Left cardiac atrium (tissue), 4 donors: ENCODE measurements around the gene CENPA. TPM values are rescaled to one million over a fixed set of nuclear protein-coding genes. Genes with fewer than 3 reads are reported as not detected.
"Not testable (repeated sequence)": the region's sequence is repeated elsewhere in the genome, so short reads cannot be mapped to it uniquely, and the experiment has no call there.

ENCODE experiments used
- ATAC-seq, 2 donors: fragments of 200-7000 bp; cut with Tn5 transposase; one replicate each; pipeline ENCODE4 v1.9.1; 2020; ENCODE audit warnings: mild to moderate bottlenecking in 2 of 2, moderate library complexity in 2 of 2
- DNase-seq: peaks from one replicate; pipeline ENCODE4 v3.0.0-alpha.2; 2020
- intact Hi-C, 2 donors: fragments of 100-400 bp; cut with DNase I; formaldehyde crosslinking; loops; one replicate each; pipeline versions ENCODE4 v1.14.1 to v1.15.1; 2022 to 2023
- total RNA-seq, 2 donors: library from RNA; stranded (reverse); fragmentation: NEBNext Ultra II Directional; extraction: Animal tissue kit (Norgen Biotek cat#: 25700); gene quantifications; one replicate each; pipeline ENCODE4 v1.2.1, GENCODE V29; 2021
- donor health status: DM: no; HTN: yes; CAD: no.
- donor health status: DM: no; HTN: yes; CAD: no; lungs with severe emphysema.
- donor health status: DM: yes; HTN: yes; CAD: no.
- donor health status: Dilated cardiomyopathy.

CENPA gene
- total RNA-seq, 2 donors from 2014 or later = 0.38 TPM; not detected in 1

- ATAC-seq (no peak), DNase-seq (no peak)
- intact Hi-C loops = no loop called here
Observed at GRCh38 chr2:26780203-26780760, 5.6 kb upstream of the CENPA start.

GRCh38 chr2:26782876-26783704, 2.8 kb upstream of the CENPA start:
- no peak for DNase-seq
- intact Hi-C loops = no loop called here

GRCh38 chr2:26784570-26785234, 1.2 kb upstream of the CENPA start:
- no peak for DNase-seq
- ATAC-seq = no peak
- intact Hi-C loops = no loop called here

More at GRCh38 chr2:26782876-26783704, 2.8 kb upstream of the CENPA start:
- ATAC-seq = no peak

GRCh38 chr2:26786207-26787028, 562 bp downstream of the CENPA start:
- intact Hi-C loops = no loop called here
- ATAC-seq (peak; percentile 5 to 28), DNase-seq (peak; percentile 44)

GRCh38 chr2:26792720-26793119, 6.9 kb downstream of the CENPA start:
- ATAC-seq = no peak
- intact Hi-C loops = no loop called here
- no peak for DNase-seq

GRCh38 chr2:26793518-26793917, 7.7 kb downstream of the CENPA start:
- intact Hi-C loops = no loop called here
- no peak for ATAC-seq

GRCh38 chr2:26795135-26795534, 9.3 kb downstream of the CENPA start:
- intact Hi-C loops, DNase-seq, ATAC-seq: not testable (repeated sequence)

More at GRCh38 chr2:26793518-26793917, 7.7 kb downstream of the CENPA start:
- DNase-seq = no peak

GRCh38 chr2:26801328-26801727, 15.5 kb downstream of the CENPA start:
- ATAC-seq (no peak), DNase-seq (no peak)
- intact Hi-C loops = no loop called here

GRCh38 chr2:26801796-26802195, 15.9 kb downstream of the CENPA start:
- no peak for ATAC-seq
- DNase-seq = no peak
- intact Hi-C loops = no loop called here

- intact Hi-C loops = no loop called here
- no peak for ATAC-seq
Observed at GRCh38 chr2:26805241-26805676, 19.4 kb downstream of the CENPA start.

GRCh38 chr2:26807788-26808460, 22.1 kb downstream of the CENPA start:
- DNase-seq = no peak
- intact Hi-C loops = no loop called here
- no peak for ATAC-seq

More at GRCh38 chr2:26805241-26805676, 19.4 kb downstream of the CENPA start:
- no peak for DNase-seq

- DNase-seq (no peak), ATAC-seq (no peak)
- intact Hi-C loops = no loop called here
Observed at GRCh38 chr2:26809211-26809610, 23.4 kb downstream of the CENPA start.

- intact Hi-C loops = no loop called here
- DNase-seq (no peak), ATAC-seq (peak in 1 of 2 donors; percentile 34)
Observed at GRCh38 chr2:26809876-26810577, 24.2 kb downstream of the CENPA start.

GRCh38 chr2:26811261-26811660, 25.4 kb downstream of the CENPA start:
- intact Hi-C loops = no loop called here
- DNase-seq (no peak), ATAC-seq (no peak)

- ATAC-seq = no peak
- intact Hi-C loops = no loop called here
- no peak for DNase-seq
Observed at GRCh38 chr2:26811791-26812694, 26.2 kb downstream of the CENPA start.

GRCh38 chr2:26812731-26813130, 26.9 kb downstream of the CENPA start:
- intact Hi-C loops = no loop called here
- ATAC-seq = no peak
- no peak for DNase-seq
